Measurements from ENCODE around the gene TMEM97. TPM values are rescaled to one million over a fixed set of nuclear protein-coding genes. Genes with fewer than 3 reads are reported as not detected.
"Not testable (repeated sequence)": the region's sequence is repeated elsewhere in the genome, so short reads cannot be mapped to it uniquely, and the experiment has no call there.

Gene TMEM97
- total RNA-seq: 43.1 and 44.7 TPM in 2 replicates

DNA sequence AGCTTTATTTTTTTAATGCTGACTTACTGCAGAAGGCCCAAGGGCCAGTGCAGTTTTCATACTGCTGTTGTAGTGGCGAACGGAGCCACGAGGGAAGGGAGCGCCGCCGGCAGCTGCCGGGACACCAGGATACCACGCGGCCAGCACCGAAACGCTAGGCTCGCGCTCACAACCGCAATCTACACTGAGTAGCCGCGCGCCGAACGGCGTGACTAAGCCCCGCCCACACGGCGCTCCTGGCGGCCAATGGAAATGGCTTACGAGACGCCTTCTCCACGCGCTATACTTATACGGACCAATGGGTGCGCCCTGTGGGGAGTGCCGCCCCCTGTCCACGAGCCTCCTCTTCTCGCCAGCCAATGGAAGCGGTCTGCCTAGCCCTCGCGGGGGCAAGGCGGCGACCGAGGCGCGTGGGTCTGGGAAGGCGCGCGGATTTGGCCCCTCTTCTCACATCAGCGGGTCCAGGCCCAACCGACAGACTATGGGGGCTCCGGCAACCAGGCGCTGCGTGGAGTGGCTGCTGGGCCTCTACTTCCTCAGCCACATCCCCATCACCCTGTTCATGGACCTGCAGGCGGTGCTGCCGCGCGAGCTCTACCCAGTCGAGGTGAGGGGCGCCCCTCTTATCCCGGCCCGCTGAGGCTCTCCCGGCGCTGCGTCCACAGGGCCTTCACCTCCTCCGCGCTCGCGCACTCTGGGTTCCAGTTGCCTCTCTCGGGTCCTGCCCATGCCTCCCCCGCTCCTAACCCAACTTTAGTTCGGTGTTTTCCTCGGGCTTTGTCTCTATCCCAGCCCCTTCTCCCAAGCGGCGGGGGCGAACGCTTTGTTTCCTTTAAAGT lies at the start of gene TMEM97:
Gene TMEM97, plus strand, starts transcription at position 442 of the 839 bp plus-strand sequence. Its CDS starts 40 bp downstream, at position 482.
- peak; percentile 90 for DNase-seq (ENCODE audit: low read depth, low spot score)

DNA sequence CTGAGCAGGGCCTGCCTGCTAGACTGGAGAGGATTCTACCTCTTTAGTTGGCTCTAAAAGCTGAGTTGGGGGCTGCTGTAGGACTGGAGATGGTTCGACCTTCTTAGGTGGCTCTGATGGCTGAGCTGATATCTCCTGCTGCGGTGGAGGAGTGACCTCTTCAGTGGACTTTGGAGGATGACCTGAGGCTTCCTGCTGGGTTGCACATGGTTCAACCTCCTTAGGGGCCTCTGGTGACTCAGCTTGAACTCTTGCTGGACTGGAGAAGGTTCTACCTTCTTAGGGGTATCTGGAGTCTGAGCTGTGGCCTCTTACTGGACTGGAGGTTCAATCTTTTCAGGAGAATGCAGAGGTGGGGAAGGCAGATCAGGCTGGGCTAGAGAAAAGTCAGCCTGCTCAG lies 48.9 kb upstream of the TMEM97 start:
- no peak for DNase-seq (ENCODE audit: low read depth, low spot score)

DNA sequence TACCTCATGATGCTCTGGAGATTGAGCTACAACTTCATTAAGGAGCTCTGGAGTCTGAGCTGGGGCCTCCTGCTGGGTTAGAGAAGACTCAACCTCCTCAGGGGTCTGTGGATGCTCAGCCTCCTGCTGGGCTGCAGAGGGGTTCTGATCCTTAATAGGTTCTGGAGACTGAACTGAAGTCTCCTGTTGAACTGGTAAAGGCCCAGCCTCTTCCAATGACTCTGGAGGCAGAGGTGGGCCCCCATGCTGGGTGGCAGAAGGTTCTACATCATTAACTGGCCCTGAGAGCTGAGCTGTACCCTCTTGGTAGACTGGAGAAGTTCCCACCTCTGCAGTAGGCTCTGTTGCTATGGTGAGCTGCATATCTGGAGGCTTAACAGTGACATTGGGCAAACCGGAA lies 48.1 kb upstream of the TMEM97 start:
- no peak for DNase-seq (ENCODE audit: low read depth, low spot score)

DNA sequence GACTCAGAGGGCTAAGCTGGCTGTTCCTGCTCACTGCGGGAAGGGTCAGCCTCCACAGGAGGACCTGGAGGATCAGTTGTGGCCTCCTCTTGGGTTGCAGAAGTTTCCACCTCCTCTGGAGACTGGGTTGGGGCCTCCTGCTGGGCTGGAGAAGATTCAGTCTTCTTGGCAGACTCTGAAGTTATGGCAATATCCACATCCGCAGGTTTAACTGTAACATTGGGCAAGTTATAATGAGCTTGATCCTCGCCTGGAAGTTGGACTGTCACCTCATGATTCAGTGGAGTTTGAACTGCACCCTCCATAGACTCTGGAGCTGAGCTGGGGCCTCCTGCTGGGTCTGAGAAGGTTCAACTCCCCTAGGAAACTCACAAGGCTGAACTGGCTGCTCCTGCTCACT lies 47.6 kb upstream of the TMEM97 start:
- DNase-seq (ENCODE audit: low read depth, low spot score): no peak

DNA sequence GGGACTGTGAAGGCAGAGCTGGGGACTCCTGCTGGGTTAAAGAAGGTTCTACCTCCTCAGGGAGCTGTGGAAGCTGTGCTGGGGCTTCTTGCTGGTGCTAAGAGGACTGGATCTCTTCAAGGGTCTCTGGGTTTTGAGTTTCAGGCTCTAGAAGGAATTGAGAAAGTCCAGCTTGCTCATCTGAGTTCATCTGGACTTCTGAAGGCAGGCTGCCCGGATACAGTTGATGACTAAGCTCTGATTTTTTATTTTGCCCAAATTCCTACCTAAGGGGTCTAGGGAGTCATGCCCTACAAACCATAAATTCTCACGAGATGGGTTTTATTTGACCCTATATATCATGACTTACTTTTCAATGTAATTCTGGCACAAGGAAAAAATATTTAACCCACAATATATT lies 46.8 kb upstream of the TMEM97 start:
- DNase-seq (ENCODE audit: low read depth, low spot score): no peak

DNA sequence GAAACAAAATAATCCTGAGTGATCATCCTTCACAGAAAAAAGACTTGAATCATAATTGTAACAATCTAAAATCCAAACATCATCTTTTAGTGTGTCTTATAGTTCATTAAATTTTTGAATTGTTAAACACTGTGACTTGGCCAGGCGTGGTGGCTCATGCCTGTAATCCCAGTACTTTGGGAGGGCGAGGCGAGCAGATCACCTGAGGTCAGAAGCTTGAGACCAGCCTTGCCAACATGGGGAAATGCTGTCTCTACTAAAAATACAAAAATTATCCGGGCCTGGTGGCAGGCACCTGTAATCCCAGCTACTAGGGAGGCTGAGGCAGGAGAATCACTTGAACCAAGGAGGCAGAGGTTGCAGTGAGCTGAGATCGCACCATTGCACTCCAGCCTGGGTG lies 45.7 kb upstream of the TMEM97 start:
- DNase-seq (ENCODE audit: low read depth, low spot score): not testable (repeated sequence)

DNA sequence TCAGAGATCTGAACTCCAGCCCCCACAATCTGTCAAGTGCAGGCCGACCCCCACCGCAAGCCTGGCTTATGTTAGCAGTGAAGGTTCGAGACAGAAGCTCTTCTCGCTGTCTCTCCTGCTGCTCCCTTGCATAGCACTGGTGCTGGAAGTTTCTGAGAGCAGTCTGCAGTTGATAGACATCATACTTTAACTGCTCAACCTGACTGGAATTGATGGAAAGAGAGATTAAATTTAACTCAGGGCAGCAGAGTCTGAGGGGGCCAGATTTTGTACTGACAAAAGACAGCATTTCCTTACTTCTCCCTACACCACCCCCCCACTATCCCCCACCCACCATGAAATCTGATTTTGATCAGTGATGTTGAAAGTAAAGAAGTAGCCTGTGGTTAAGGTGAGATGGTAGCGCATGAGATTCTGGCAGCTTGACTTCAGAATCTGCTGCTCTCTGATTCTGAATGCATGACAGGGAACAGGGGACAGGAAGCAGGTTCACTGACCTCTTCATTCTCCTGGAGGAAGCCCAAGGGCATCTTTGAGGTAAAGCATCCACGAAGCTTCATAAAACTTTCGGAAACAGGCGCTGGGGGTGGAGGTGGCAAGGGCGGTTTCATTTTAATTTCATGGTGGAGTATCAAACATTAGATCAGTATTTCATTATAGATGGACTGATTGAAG lies 44.3 kb upstream of the TMEM97 start:
- no peak for DNase-seq (ENCODE audit: low read depth, low spot score)

DNA sequence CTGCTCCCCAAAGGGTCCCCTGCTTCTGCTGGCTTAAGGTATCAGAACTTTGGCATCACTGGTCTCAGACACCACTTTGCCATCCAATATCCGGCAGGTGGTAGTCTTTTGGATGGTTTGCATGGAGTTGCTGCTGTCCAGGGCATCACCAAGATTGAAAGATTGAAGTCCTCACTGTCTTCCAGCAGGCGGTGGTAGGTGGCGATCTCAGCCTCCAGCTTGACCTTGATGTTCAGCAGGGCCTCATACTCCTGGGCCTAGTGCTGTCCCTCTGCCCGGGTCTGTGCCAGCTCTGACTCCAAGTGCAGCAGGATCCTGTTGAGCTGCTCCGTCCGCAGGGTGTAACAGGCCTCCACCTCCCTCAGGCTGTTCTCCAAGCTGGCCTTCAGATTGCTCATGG lies 43.0 kb upstream of the TMEM97 start:
- DNase-seq (ENCODE audit: low read depth, low spot score): no peak

DNA sequence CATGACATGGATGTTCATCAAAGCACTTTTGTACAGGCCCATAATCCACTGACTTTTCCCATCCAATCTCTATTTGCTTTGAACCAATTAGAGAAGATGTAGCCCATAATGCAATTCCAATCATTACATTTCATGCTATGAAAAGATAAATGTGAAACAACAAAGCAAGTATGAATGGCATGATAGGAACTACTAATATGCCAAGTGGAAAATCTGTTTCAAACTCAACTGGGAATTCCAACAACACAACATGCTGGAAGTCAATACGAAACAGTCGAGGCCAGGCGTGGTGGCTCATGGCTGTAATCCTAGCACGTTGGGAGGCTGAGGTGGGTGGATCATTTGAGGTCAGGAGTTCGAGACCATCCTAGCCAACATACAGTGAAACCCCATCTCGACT lies 39.6 kb upstream of the TMEM97 start:
- no peak for DNase-seq (ENCODE audit: low read depth, low spot score)

DNA sequence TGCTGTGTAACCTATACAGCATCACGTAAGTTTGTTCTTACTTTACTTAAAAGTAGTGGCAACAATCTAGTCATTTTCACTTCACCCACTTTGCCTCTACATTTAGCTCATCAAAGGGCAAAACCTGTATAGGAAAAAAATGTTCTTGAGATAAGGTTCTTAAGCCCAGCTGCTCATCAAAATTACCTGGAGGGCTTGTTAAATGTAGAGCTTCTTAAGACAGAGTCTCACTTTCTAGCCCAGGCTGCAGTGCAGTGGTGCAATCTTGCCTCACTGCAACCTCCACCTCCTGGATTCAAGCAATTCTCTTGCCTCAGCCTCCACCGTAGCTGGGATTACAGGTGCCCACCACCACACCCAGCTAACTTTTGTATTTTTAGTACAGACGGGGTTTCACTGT lies 38.2 kb upstream of the TMEM97 start:
- DNase-seq (ENCODE audit: low read depth, low spot score): no peak

DNA sequence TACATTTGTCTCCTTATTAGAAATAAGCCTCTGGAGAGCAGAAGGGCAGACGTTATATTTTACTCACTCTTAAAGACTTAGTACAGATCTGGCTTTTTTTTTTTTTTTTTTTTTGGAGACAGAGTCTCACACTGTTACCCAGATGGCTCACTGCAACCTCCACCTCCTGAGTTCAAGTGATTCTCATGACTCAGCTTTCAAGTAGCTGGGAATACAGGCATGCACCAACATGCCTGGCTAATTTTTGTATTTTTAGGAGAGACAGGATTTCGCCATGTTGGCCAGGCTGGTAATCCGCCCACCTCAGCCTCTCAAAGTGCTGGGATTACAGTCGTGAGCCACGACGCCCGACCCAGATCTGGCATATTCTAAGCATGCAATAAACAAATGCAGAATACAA lies 36.4 kb upstream of the TMEM97 start:
- no peak for DNase-seq (ENCODE audit: low read depth, low spot score)

DNA sequence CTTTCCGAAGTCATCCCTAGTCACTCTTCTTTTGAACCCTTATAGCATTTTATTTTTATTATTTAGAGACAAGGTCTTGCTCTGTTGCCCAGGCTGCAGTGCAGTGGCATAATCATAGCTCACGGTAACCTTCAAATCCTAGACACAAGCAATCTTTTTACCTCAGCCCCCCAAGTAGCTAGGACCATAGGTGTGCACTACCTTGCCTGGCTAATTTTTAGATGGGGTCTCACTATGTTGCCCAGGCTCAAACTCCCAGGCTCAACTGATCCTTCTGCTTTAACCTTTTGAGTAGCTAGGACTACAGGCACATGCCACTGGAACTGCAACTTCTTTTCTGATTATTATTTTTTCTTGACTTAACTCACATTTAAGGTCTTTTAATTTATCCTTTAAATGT lies 33.0 kb upstream of the TMEM97 start:
- no peak for DNase-seq (ENCODE audit: low read depth, low spot score)

DNA sequence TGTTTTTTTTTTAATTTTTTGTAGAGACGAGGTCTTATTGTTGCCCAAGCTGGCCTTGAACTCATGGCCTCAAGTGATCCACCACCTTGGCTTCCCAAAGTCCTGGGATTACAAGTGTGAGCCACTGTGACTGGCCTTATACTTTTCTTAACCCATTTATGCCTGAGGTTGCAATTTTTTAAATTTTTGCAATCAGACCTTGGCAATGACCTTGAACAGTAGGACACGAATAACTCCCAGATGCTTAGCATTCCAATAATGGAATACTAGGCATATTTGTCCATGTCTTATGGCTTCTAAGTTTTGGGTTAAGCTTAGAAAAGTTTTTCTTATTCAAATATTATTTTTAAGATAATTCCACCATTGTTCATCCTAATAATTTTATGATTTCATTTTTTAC lies 28.3 kb upstream of the TMEM97 start:
- DNase-seq (ENCODE audit: low read depth, low spot score): no peak

DNA sequence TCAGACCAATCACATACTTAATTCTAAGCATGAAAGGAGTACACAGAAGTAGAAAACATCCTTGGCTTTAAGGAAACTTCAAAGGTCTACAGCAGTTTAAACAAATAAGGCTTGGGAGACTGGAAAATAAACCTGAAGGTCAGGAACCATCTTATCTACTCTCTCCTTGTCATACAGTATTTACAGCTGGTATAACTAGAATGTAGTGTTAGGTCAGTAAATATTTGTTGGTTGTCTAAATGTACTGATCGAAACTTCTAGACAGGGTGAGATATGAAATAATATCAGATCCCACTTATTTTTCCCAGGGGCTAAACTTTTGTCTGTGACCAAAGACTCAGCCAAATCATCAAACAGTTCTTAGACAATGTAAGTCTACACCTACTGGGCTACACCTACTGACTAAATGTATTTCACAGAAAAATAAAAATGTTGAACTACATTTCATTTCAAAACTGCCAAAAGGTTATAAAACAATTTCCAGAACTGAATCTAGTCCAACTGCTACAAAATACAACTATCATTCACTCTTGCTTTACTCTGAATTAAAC lies 27.1 kb upstream of the TMEM97 start:
- no peak for DNase-seq (ENCODE audit: low read depth, low spot score)

DNA sequence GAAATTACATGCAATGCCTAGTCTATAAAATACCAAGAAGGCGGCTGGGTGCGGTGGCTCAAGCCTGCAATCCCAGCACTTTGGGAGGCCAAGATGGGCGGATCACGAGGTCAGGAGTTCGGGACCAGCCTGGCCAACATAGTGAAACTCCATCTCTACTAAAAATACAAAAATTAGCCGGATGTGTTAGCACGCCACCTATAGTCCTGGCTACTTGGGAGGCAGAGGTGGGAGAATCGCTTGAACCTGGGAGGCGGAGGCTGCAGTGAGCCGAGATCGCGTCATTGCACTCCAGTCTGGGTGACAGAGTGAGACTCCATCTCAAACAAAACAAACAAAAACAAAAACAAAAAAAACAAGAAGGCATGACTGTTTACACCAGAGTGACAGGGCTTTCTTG lies 26.1 kb upstream of the TMEM97 start:
- not testable (repeated sequence) for DNase-seq (ENCODE audit: low read depth, low spot score)

DNA sequence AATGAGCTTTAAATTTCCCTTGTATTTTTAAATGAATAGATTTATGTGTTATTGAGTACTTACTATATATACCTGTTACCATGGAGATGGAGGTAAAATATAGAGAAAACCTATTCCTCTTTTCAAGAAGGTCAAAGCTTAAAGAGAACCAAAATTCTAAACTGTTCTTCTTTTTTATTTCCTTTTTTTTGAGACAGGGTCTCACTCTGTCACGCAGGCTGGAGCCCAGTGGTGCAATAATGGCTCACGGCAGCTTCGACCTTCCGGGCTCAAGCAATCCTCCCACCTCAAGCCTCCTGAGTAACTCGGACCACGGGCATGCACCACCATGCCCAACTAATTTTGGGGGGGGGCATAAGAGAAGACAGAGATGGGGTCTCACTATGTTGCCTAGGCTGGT lies 25.0 kb upstream of the TMEM97 start:
- DNase-seq (ENCODE audit: low read depth, low spot score): no peak

DNA sequence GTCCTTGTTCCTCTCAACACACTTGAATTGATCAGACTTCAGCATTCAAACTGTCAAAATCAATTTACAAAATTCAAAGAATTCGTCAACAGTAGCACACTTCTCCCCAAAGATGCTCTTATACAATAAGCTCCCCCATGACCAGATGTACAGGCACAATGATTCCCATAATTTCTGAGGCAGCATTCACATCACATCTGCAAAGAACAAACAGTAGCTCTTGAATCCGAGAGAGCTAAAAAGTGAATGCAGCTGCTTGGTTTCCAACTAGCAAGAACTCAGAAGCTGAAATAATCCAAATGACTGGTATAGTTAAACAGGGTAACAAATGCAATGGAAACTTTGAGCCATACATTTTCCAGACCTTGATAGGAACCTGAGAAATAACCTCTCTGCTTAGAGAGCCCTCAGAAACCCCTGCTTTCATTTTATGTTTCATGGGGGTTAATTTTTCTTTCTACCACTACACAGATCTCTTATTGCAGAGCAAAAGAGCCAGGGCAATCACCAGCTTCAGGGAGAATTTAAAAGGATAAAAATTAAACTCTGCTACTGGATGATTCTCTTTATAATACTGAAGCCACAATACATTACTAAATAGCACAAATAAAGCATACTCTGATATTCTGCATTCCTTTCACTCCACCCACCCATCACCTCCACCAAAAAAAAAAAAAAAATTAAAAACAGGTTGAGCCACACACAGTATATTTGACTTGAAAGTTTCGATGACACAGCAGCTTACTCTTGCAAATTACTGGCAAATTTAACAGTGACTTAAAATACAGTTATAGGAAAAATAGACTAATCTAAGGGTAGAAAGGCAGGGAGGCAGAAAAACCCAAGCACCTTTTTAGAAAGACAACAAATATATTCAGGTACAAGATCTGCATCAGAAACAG lies 23.1 kb upstream of the TMEM97 start:
- no peak for DNase-seq (ENCODE audit: low read depth, low spot score)

DNA sequence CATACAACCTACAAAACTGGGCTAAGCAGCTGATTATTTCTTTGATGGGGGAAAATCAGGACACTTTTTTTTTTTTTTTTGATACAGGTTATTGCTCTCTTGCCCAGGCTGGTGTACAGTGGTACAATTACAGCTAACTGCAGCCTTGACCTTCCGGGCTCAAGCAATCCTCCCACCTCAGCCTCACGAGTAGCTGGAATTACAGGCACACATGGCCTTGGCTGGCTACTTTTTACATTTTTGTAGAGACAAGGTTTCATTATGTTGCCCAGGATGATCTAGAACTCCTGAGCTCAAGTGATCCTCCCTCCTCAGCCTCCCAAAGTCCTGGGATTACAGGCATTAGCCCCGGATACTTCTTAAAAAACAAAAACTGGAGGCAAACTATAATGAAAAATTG lies 20.6 kb upstream of the TMEM97 start:
- DNase-seq (ENCODE audit: low read depth, low spot score): no peak

DNA sequence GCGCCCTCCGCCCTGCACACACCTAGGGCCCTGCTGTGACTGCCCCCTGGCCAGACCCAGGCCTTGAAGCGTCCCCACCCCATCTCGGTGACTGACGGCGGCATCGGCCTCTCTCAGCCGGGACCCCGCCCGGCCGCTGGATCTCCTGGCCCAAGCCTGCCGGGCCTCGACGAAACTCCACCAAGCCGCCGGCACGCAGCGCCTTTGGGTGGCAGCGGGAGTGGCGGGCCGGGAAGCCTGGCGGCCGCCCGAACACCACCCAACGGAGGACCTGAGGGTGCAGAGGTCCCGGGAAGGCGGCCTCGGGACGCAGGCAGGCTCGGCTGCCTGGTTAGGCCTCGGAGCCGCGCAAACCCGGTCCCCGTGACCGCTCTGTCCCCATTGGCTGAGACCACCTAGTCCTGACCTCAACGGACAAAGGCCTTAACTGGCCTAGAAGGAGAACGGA lies 12.0 kb upstream of the TMEM97 start:
- no peak for DNase-seq (ENCODE audit: low read depth, low spot score)

DNA sequence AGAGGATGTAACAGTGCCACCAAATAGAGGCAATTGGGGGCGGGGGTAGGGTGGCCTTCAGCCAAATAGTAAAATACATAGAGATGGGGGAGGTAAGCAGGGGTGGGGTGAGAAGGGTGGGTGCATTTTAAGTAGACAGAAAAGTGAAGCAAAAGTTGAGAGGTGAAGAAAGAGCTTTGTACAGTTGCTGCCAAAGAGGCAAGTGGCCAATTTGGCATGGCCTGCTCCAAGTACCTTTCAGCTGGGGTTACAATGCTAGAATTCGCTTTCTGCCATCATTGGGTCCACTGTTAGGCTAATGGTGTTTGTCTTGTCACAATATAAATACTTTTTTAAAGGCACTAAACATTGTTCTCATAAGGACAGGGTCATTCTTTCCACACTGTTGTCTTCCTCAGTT lies 5.2 kb upstream of the TMEM97 start:
- DNase-seq (ENCODE audit: low read depth, low spot score): no peak

DNA sequence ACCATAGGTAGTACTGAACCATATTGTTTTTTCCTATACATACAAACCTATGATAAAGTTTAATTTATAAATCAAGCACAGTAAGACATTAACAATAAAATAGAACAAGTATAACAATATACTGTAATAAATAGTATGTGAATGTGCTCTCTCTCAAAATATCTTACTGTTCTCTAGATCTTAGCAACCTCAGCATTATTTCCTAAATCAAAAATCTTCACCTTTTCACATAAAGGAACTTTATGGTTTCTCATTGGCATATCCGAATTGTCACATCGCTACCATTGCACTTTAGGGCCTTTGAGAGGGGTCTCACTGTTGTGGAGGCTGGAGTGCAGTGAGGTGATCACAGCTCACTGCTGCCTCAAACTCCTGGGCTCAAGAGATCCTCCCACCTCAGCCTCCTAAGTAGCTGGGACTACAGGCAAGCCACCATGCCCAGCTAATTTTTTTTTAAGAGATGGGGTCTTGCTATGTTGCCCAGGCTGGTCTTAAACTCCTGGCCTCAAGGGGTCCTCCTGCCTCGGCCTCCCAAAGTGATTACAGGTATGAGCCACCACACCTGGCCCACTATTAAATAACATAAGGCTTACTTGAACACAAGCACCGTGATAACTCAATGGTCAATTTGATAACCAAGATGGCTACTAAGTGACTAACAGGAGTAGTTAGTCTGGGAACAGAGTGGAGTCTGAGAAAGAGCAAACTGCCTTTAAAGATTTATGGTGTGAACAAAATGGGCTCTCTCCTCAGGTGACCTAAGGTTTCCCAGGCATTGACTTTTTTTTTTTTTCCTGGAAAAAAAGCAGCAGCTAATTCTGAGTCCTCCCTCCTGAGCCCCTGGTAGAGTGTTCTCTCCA lies 2.9 kb upstream of the TMEM97 start:
- no peak for DNase-seq (ENCODE audit: low read depth, low spot score)

Measured in pulmonary artery endothelial cell (primary cell).